Measurements from ENCODE around the gene TTBK1. TPM values are rescaled to one million over a fixed set of nuclear protein-coding genes. Genes with fewer than 3 reads are reported as not detected.

Gene TTBK1
- total RNA-seq, 1 experiment from 2014 or later: 0.68 TPM

- no peak for TF ChIP-seq E2F1 (CRISPR knock-in tag; IDR thresholded peaks at IDR 0.05)
- TF ChIP-seq GTF2I (CRISPR knock-in tag; conservative IDR thresholded peaks at IDR 0.05): no peak
These were observed 46.9 kb upstream of the TTBK1 start (continued) for GRCh38 chr6:43196337-43196736.

- no peaks in the 10 kb centered on the region for H3K27me3 Mint-ChIP-seq (ENCODE audit: low read depth)
- DNase-seq (ENCODE audit: low spot score) (no peak), ATAC-seq (no peak)
- no peaks in the 10 kb centered on the region for H3K36me3 Mint-ChIP-seq
- TF ChIP-seq CREB1 (CRISPR knock-in tag; IDR thresholded peaks at IDR 0.05): no peak
- no peak for TF ChIP-seq AR (CRISPR knock-in tag; IDR thresholded peaks at IDR 0.05)
- TF ChIP-seq ZNF232 (CRISPR knock-in tag; IDR thresholded peaks at IDR 0.05): no peak
- no peaks in the 10 kb centered on the region for H3K4me1 Mint-ChIP-seq
- H3K9me3 Mint-ChIP-seq: no peaks in the 10 kb centered on the region
- no peak overlapping the region for H3K4me3 Mint-ChIP-seq
- POLR2A ChIA-PET: no interaction called here
- H3K27ac Mint-ChIP-seq: peak overlapping the region; percentile 20
- CTCF ChIA-PET: interaction anchor here (1.3 kb wide), 1 partner anchor 29 kb away, joined by 3 read pairs; the partner anchor contains the start of gene DNPH1
These were observed 43.4 kb upstream of the TTBK1 start for GRCh38 chr6:43199912-43200311.

GRCh38 chr6:43200541-43200940 is 42.7 kb upstream of the TTBK1 start:
- Mint-ChIP-seq H3K27ac (no peak overlapping the region), H3K4me3 (no peak overlapping the region), H3K9me3 (no peaks in the 10 kb centered on the region), H3K27me3 (ENCODE audit: low read depth) (no peaks in the 10 kb centered on the region), H3K36me3 (no peaks in the 10 kb centered on the region), H3K4me1 (no peaks in the 10 kb centered on the region)
- DNase-seq (ENCODE audit: low spot score) (no peak), ATAC-seq (no peak)
- POLR2A ChIA-PET: no interaction called here
- CTCF ChIA-PET: interaction anchor here (1.3 kb wide), 1 partner anchor 29 kb away, joined by 3 read pairs; the partner anchor contains the start of gene DNPH1
- TF ChIP-seq RORB (CRISPR knock-in tag; IDR thresholded peaks at IDR 0.05) (no peak), GTF2I (CRISPR knock-in tag; conservative IDR thresholded peaks at IDR 0.05) (no peak), ARID4B (CRISPR knock-in tag; IDR thresholded peaks at IDR 0.05; ENCODE audit: borderline replicate concordance) (no peak), MLX (CRISPR knock-in tag; IDR thresholded peaks at IDR 0.05) (no peak), FOXK1 (CRISPR knock-in tag; IDR thresholded peaks at IDR 0.05) (no peak), NFATC4 (CRISPR knock-in tag; IDR thresholded peaks at IDR 0.05) (no peak), ZNF532 (CRISPR knock-in tag; IDR thresholded peaks at IDR 0.05; ENCODE audit: borderline replicate concordance) (no peak), FOXP4 (CRISPR knock-in tag; IDR thresholded peaks at IDR 0.05) (no peak), ATF2 (CRISPR knock-in tag; IDR thresholded peaks at IDR 0.05; ENCODE audit: borderline replicate concordance, low read depth) (no peak), JUN (CRISPR knock-in tag; IDR thresholded peaks at IDR 0.05) (no peak), SP1 (CRISPR knock-in tag; conservative IDR thresholded peaks at IDR 0.05) (no peak)

All from WTC11 (cell line).